Osteoblast (primary cell): ENCODE measurements around the gene RSPO4. TPM values are rescaled to one million over a fixed set of nuclear protein-coding genes. Genes with fewer than 3 reads are reported as not detected.

ENCODE experiments used
- DNase-seq: peaks from one replicate; pipeline ENCODE4 v3.0.0; 2011; ENCODE audit warnings: low spot score, mixed read lengths; ENCODE audit not compliant: insufficient read length; ENCODE audit errors: missing footprints
- H2AFZ ChIP-seq: 2 replicates; pipeline ENCODE4 v1.6.0; 2011; ENCODE audit warnings: mild to moderate bottlenecking, low read length
- H3K27ac ChIP-seq: 2 replicates; pipeline ENCODE4 v1.5.1; 2011; ENCODE audit warnings: mild to moderate bottlenecking, low read depth, low read length, moderate library complexity
- H3K27me3 ChIP-seq: 2 replicates; pipeline ENCODE4 v1.6.0; 2012; ENCODE audit warnings: mild to moderate bottlenecking, control low read depth, inconsistent platforms, low read length, moderate library complexity; ENCODE audit not compliant: insufficient read depth
- H3K36me3 ChIP-seq: 2 replicates; pipeline ENCODE4 v1.5.1; 2011; ENCODE audit warnings: mild to moderate bottlenecking, low read length, control low read depth, moderate library complexity; ENCODE audit not compliant: insufficient read depth
- H3K4me1 ChIP-seq: 2 replicates; pipeline ENCODE4 v1.5.1; 2011; ENCODE audit warnings: mild to moderate bottlenecking, low read length, control low read depth, moderate library complexity; ENCODE audit not compliant: insufficient read depth
- H3K4me2 ChIP-seq: 2 replicates; pipeline ENCODE4 v1.6.0; 2011; ENCODE audit warnings: mild to moderate bottlenecking, low read length; ENCODE audit not compliant: insufficient read depth
- H3K4me3 ChIP-seq: fragments of 200-600 bp; sonication (generic); 3 replicates; pipeline ENCODE4 v1.5.1; 2012; ENCODE audit warnings: mild to moderate bottlenecking, low read length, inconsistent platforms; ENCODE audit not compliant: insufficient read depth
- H3K79me2 ChIP-seq: 2 replicates; pipeline ENCODE4 v1.6.0; 2012; ENCODE audit warnings: mild to moderate bottlenecking, low read length, control low read depth, inconsistent platforms; ENCODE audit not compliant: insufficient read depth
- H3K9me3 ChIP-seq: 2 replicates; pipeline ENCODE4 v1.5.1; 2011; ENCODE audit warnings: low read depth, low read length, control low read depth
- H4K20me1 ChIP-seq: 2 replicates; pipeline ENCODE4 v1.6.0; 2012; ENCODE audit warnings: mild to moderate bottlenecking, low read length, control low read depth; ENCODE audit not compliant: insufficient read depth
- CTCF ChIP-seq: IDR thresholded peaks from 2 replicates; pipeline ENCODE4 v1.5.1; 2011; ENCODE audit warnings: mild to moderate bottlenecking, low read depth, low read length, moderate library complexity; ENCODE audit errors: extremely low read depth
- total RNA-seq: library from RNA; depleted of rRNA; stranded (reverse); fragments of >200 nt; gene quantifications from 2 replicates; pipeline ENCODE4 v1.2.3, GENCODE V29; 2012

Gene RSPO4
- total RNA-seq, 1 donor = not detected

- H3K36me3 ChIP-seq = no peaks in the 10 kb centered on the region
- no peaks in the 10 kb centered on the region for H4K20me1 ChIP-seq
- no peak for TF ChIP-seq CTCF
- H3K79me2 ChIP-seq = no peaks in the 10 kb centered on the region
- no peak overlapping the region for H3K4me3 ChIP-seq
- DNase-seq = no peak
- no peak overlapping the region for H3K27ac ChIP-seq
- no peak overlapping the region for H2AFZ ChIP-seq
- H3K9me3 ChIP-seq = no peaks in the 10 kb centered on the region
- no peaks in the 10 kb centered on the region for H3K4me1 ChIP-seq
- H3K27me3 ChIP-seq = peaks cover 12% of the 10 kb centered on the region
- no peak overlapping the region for H3K4me2 ChIP-seq
These were observed 38.3 kb downstream of the RSPO4 start for GRCh38 chr20:963795-964194.

GRCh38 chr20:962683-963082, 39.4 kb downstream of the RSPO4 start:
- TF ChIP-seq CTCF = no peak

DNA sequence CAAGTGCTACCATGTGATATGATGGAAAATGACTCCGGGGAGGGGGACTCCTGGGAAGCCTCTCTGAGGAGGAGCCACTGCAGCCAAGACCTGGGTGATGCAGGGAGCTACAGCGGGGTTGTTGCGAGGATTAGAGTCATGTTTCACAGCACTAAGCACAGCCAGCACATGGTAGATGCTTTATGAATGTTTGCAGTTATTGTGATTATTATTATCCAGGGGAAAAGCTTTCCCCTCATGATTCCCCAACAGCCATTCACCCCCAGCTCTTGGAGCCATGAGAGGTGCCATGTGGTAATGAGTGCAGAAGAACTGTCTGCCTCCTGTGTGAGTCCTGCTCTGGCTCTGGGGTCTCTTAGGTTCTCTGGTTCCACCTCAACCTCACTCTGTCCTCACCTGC, 39.9 kb downstream of the RSPO4 start:
- DNase-seq = peak; percentile 64
- Histone ChIP-seq H4K20me1 (no peaks in the 10 kb centered on the region), H3K4me3 (no peak overlapping the region), H3K4me2 (no peak overlapping the region), H3K79me2 (no peaks in the 10 kb centered on the region), H3K9me3 (no peaks in the 10 kb centered on the region), H3K4me1 (no peaks in the 10 kb centered on the region), H3K36me3 (no peaks in the 10 kb centered on the region), H3K27ac (no peak overlapping the region), H2AFZ (no peak overlapping the region), H3K27me3 (peaks cover 12% of the 10 kb centered on the region)
- TF ChIP-seq CTCF = no peak

More at GRCh38 chr20:962683-963082, 39.4 kb downstream of the RSPO4 start:
- Histone ChIP-seq H4K20me1 (no peaks in the 10 kb centered on the region), H3K27ac (no peak overlapping the region), H3K4me1 (no peaks in the 10 kb centered on the region), H3K9me3 (no peaks in the 10 kb centered on the region), H3K27me3 (peaks cover 12% of the 10 kb centered on the region), H3K4me2 (no peak overlapping the region), H3K4me3 (no peak overlapping the region), H3K36me3 (no peaks in the 10 kb centered on the region), H3K79me2 (no peaks in the 10 kb centered on the region), H2AFZ (no peak overlapping the region)
- DNase-seq = no peak

- no peak overlapping the region for H2AFZ ChIP-seq
- no peak overlapping the region for H3K4me3 ChIP-seq
- no peaks in the 10 kb centered on the region for H3K79me2 ChIP-seq
- TF ChIP-seq CTCF = no peak
- H3K9me3 ChIP-seq = no peaks in the 10 kb centered on the region
- DNase-seq = no peak
- no peaks in the 10 kb centered on the region for H3K4me1 ChIP-seq
- peaks cover 12% of the 10 kb centered on the region for H3K27me3 ChIP-seq
- H3K36me3 ChIP-seq = no peaks in the 10 kb centered on the region
- no peak overlapping the region for H3K4me2 ChIP-seq
- H3K27ac ChIP-seq = no peak overlapping the region
- no peaks in the 10 kb centered on the region for H4K20me1 ChIP-seq
These were observed 40.3 kb downstream of the RSPO4 start for GRCh38 chr20:961768-962167.
